GM21447 (cell line): ENCODE measurements around the gene GTF2B.
"Not testable (repeated sequence)": the region's sequence is repeated elsewhere in the genome, so short reads cannot be mapped to it uniquely, and the experiment has no call there.

Experiments used
- ATAC-seq: cut with Tn5 transposase; IDR thresholded peaks from one replicate; pipeline ENCODE4 v1.9.1; 2021; ENCODE audit not compliant: unreplicated experiment

GTF2B gene

GRCh38 chr1:88885933-88886332 is 5.4 kb downstream of the GTF2B start:
- no peak for ATAC-seq

GRCh38 chr1:88883156-88883555 is 8.2 kb downstream of the GTF2B start:
- no peak for ATAC-seq

DNA sequence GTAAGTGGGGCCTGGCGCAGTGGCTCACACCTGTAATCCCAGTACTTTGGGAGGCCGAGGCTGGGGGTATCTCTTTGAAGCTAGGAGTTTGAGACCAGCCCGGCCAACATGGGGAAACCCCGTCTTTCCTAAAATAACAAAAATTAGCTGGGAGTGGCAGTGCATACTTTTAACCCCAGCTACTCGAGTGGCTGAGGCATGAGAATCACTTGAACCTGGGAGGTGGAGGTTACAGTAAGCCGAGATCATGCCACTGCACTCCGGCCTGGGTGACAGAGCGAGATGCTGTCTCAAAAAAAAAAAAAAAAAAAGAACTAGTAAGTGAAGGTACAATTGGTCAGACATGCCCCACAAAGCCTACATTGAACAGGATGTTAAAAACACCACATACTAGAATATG is 10.7 kb downstream of the GTF2B start:
- not testable (repeated sequence) for ATAC-seq

- no peak for ATAC-seq
Observed at GRCh38 chr1:88878731-88879130, 12.6 kb downstream of the GTF2B start.

GRCh38 chr1:88877911-88878310 is 13.5 kb downstream of the GTF2B start:
- no peak for ATAC-seq

DNA sequence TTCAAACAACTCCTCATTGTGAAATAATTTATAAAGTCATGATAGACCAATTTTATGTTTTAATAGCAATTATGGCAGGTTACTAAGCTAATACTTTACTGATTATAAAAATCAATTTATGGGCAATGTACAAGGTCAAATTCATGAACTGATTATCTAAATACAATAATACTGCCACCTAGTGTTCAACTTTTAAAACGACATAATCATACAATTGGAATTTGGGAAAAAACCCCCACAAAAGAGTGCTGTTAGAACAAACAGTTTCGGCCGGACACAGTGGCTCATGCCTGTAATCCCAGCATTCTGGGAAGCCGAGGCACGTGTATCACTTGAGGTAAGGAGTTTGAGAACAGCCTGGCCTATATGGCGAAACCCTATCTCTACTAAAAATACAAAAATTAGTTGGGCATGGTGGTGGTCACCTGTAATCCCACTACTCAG is 14.0 kb downstream of the GTF2B start:
- ATAC-seq: no peak

GRCh38 chr1:88876573-88877365 is 14.6 kb downstream of the GTF2B start:
- no peak for ATAC-seq

- ATAC-seq: no peak
Observed at GRCh38 chr1:88875595-88875994, 15.8 kb downstream of the GTF2B start.

DNA sequence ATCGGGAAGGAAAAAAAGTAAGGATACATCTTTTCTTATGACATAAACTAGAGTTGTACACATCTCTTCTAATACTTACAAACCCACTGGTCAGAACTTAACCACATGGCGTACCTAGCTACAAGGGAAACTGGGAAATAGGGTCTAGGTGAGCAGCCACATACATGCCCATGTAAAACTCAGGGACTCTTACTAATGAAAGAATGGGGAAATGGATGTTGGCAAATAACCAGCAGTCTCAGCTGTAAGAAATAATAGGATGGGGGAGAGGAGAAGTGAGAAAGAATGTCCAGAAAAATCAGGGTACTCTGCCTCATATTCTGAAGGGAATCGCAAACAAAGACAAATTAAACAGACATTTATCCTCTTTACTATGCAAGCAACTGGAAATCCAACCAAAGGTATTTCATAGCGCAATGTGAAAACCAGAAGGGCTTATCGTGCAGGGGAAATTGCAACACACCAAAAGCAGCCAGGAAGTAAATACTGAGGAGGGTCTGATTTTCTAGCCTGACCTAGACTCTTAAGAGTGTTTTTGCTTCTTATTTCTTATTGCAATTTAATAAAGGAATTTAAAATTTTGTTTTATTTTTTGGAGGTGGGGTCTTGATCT is 17.5 kb downstream of the GTF2B start:
- ATAC-seq: no peak

GRCh38 chr1:88869644-88870043 is 21.7 kb downstream of the GTF2B start:
- ATAC-seq: not testable (repeated sequence)

DNA sequence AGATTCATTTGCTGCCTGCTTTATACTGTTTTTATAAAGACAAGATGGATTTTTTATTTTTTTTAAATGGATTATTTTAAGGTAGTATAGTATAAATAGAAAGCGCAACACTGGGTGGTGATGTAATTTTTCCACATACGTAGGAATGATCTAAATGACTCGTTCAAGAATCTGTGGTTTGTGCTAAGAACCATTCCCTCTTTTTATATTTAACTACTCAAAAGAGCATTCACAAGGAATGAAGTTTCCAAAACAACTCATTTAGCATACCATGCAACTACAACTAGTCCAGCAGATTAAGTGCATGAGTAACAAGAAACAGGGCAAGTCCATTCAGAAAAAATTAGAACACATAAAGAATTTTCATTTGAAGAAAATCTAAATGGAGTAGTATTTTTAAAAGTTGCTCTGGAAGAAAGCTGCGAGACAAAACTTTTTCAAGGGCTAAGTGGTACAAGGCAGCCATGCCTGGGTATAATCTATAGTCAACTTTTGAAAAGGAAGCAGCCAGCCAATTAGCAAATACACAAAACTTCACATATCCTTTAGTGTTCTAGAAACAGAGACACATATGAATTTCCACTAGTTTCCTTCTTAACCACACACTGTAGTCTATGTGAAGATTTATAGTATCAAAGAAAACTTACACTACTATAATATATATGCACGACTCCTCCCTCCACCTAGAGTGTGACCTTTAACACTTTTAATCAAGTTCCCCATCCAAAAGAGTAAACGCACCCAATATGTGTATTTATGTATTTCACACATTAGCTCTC is 23.4 kb downstream of the GTF2B start:
- no peak for ATAC-seq

DNA sequence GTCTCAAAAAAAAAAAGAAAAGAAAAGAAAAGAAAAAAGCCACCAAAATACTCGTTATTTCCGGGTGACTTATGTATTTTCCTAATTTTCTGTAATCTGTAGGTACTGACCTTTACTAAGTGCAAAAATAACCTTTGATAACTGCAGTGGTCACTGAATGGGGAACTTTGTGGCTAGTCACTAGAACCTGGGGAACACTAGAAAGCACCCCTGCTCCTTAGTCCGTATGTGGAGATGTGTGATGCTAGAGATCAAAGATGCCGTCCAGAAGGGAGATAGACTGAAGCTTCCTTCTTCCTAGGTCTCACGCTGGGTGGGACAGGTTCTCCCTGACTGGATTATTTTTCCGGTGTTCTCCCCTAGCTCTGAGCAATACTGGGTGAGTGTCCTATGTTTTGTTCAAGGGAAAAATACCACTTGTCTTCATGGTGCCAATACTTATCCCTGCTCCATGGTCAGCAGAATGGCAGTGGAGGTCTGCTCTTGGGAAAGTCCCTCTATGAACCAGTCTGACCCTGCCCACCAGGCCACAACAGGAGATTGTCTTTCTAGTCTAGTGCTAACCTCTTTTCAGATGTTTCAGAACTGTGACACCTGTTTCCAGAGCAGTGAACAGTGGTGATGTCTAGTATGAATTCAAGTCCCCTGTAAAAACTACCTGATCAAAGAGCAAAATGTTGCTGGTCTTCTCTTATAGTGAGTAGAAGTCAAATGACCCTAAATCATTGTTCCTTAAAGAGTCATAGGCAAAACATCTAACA is 39.9 kb downstream of the GTF2B start:
- no peak for ATAC-seq

- no peak for ATAC-seq
Observed at GRCh38 chr1:88847643-88848042, 43.7 kb downstream of the GTF2B start.

GRCh38 chr1:88825721-88826120 is 65.6 kb downstream of the GTF2B start:
- ATAC-seq: no peak

GRCh38 chr1:88819642-88820041 is 71.7 kb downstream of the GTF2B start:
- not testable (repeated sequence) for ATAC-seq

- no peak for ATAC-seq
Observed at GRCh38 chr1:88813471-88813870, 77.9 kb downstream of the GTF2B start.

- ATAC-seq: no peak
Observed at GRCh38 chr1:88812366-88812765, 79.0 kb downstream of the GTF2B start.

DNA sequence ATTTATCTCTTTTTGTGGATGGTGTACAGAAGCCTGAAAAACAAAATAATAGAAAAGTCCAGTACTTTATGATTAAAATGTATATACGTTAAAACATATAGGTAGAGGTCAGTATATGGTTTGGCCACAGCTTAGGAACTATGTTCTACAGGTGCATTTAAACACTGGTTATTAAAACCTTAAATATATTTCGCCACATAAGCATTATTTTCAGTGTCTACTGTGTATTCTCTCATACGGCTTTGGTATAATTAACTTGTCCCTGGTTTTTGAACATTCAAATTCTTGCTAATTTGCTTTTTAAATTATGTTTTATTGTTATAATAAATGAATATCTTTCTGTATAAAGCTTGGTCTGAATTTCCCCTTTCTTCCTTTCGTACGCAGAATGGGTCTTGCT is 87.9 kb downstream of the GTF2B start:
- no peak for ATAC-seq

DNA sequence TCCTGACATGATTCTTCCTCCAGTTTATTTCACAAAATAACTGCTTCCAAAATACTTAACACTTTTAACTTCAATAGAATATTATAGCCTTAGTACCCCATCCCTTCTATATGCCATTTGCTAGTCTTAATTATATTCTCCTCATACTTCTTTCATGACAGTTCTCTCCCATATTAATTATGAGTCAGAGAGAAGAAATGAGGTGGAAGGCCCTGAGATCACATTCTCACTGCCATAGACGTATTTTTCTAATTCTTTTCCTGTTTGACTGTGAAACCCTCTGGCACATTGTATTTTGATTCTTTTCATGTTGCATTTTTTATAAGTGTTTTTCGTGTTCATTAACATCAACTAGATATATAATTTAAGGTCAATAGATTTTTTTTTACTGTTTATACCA is 88.4 kb downstream of the GTF2B start:
- ATAC-seq: no peak
